Measurements from ENCODE around the gene TMEM39B.

TMEM39B gene

DNA sequence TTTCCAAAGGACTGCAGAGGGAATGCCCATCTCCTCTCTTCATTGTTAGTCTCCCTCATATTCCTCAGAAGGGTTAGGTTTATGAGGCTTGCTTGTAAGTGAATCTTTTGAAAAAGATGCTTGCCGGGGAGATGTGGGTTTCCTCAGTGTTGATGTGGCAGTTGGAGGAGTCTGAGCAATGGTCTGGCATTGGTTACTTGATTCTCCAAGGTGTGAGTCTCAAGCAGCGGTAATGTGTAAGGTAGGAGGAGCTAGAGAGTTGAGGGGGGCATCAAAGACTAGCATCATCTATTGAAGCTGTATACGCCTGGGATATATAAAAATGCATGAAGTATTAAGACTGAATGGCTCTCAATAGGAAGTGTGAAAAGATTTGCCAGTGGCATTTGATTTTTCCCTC is 37.6 kb upstream of the TMEM39B start:
- DNase-seq (ENCODE audit: low read depth, low spot score), result no peak
- in situ Hi-C loops (cut with HindIII; ENCODE audit: low sequenced_read_pairs), result no loop called here
- TF ChIP-seq, protein P1, sequence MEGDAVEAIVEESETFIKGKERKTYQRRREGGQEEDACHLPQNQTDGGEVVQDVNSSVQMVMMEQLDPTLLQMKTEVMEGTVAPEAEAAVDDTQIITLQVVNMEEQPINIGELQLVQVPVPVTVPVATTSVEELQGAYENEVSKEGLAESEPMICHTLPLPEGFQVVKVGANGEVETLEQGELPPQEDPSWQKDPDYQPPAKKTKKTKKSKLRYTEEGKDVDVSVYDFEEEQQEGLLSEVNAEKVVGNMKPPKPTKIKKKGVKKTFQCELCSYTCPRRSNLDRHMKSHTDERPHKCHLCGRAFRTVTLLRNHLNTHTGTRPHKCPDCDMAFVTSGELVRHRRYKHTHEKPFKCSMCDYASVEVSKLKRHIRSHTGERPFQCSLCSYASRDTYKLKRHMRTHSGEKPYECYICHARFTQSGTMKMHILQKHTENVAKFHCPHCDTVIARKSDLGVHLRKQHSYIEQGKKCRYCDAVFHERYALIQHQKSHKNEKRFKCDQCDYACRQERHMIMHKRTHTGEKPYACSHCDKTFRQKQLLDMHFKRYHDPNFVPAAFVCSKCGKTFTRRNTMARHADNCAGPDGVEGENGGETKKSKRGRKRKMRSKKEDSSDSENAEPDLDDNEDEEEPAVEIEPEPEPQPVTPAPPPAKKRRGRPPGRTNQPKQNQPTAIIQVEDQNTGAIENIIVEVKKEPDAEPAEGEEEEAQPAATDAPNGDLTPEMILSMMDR (IDR thresholded peaks at IDR 0.05; ENCODE audit: low read depth, low read length), result no peak
- H3K4me3 ChIP-seq (ENCODE audit: low read depth, low read length), result no peak overlapping the region

DNA sequence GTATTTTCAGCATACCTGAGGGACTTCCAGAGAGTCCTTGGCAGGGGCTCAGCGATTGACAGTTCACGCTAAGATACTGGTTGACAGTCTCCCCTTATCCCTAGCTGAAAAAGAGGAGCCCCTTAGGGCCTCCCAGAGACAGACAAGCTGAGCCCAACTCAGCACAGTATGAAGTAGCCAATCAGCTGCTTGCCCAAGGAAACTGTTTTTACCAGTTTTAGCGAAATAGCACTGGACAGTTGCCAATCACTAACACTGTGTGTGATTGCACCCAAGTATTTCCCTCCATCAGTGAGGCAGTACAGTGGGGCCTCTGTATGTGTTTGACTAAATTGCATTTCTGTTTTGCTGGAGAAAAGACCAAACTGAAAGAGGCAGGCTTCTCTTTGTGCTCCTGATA is 32.0 kb upstream of the TMEM39B start:
- H3K4me3 ChIP-seq (ENCODE audit: low read depth, low read length), result no peak overlapping the region
- no peak for DNase-seq (ENCODE audit: low read depth, low spot score)
- in situ Hi-C loops (cut with HindIII; ENCODE audit: low sequenced_read_pairs), result no loop called here
- TF ChIP-seq, protein P1 (IDR thresholded peaks at IDR 0.05; ENCODE audit: low read depth, low read length), result no peak

DNA sequence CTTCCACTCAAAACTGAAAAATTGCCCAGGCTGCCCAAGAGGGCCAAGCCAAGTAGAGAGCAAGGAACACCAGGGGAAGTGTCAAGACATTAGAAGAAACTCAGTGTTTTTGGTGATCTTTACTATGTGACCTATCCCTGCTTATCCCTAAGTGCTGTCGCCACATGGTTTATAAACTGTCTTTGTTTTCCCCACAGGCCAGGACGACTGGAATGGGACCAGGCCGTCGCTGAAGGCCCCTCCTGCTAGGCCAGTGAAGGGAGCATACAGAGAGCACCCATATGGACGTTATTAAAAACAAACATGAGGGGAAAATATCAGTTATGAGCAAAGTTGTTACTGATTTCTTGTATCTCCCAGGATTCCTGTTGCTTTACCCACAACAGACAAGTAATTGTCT is 30.4 kb upstream of the TMEM39B start:
- in situ Hi-C loops (cut with HindIII; ENCODE audit: low sequenced_read_pairs), result no loop called here
- no peak for DNase-seq (ENCODE audit: low read depth, low spot score)
- TF ChIP-seq, protein P1 (IDR thresholded peaks at IDR 0.05; ENCODE audit: low read depth, low read length), result no peak
- no peak overlapping the region for H3K4me3 ChIP-seq (ENCODE audit: low read depth, low read length)

DNA sequence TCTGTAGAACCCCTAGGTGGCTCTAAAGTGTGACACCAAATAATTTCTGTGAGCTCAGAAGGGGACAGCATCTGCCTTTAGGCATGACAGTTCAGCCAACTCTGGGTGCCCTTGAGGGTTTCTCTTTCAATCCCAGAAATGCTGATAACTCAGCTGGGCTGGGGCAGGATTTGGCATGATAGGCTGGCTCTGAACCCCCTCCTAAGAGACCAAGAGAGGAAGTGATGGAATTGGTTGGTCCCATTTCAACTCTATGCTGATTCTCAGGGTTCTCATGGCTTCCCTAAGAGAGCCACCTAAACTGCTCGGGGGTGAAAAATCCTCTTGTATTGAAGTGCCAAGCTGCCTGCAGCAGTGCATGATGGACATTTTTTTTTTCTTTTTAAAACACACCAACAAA is 28.5 kb upstream of the TMEM39B start:
- TF ChIP-seq, protein P1 (IDR thresholded peaks at IDR 0.05; ENCODE audit: low read depth, low read length), result no peak
- no peak for DNase-seq (ENCODE audit: low read depth, low spot score)
- no peak overlapping the region for H3K4me3 ChIP-seq (ENCODE audit: low read depth, low read length)
- in situ Hi-C loops (cut with HindIII; ENCODE audit: low sequenced_read_pairs), result no loop called here

DNA sequence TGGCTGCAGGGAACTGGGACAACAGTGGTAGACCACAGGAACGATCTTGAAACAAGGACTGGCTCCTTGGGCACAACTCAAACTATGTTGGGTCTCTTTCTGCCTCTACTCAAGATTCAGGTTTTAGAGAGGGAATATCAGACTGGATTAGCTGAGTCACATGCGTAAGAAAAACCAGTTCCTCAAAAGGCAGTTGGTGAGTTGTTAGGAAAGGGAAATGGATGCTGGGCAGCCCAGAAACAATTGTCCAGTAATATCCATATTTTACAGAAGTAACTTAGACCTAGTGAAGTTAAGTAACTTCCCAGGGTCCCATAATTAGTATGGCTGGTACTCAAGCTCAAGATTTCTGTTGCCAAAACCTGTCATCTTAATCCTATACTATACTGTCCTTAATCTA is 27.0 kb upstream of the TMEM39B start:
- no peak overlapping the region for H3K4me3 ChIP-seq (ENCODE audit: low read depth, low read length)
- DNase-seq (ENCODE audit: low read depth, low spot score), result no peak
- in situ Hi-C loops (cut with HindIII; ENCODE audit: low sequenced_read_pairs), result no loop called here
- TF ChIP-seq, protein P1 (IDR thresholded peaks at IDR 0.05; ENCODE audit: low read depth, low read length), result no peak

DNA sequence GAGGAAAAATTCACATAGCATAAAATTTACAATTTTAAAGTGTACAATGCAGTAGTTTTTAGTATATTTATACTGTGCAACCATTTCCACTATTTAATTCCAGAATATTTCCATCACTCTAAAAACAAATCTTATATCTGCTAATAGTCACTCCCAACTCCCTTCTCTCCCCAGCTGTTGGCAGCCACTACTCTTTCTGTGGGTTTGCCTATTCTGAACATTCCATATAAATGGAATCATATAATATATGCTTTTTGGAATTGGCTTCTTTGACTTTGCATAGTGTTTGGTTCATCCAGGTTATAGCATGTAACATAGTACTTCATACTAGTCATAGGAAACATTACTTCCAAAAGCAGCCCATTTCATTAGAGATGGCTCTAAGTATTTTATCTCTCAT is 25.0 kb upstream of the TMEM39B start:
- in situ Hi-C loops (cut with HindIII; ENCODE audit: low sequenced_read_pairs), result no loop called here
- no peak overlapping the region for H3K4me3 ChIP-seq (ENCODE audit: low read depth, low read length)
- no peak for DNase-seq (ENCODE audit: low read depth, low spot score)
- TF ChIP-seq, protein P1 (IDR thresholded peaks at IDR 0.05; ENCODE audit: low read depth, low read length), result no peak

DNA sequence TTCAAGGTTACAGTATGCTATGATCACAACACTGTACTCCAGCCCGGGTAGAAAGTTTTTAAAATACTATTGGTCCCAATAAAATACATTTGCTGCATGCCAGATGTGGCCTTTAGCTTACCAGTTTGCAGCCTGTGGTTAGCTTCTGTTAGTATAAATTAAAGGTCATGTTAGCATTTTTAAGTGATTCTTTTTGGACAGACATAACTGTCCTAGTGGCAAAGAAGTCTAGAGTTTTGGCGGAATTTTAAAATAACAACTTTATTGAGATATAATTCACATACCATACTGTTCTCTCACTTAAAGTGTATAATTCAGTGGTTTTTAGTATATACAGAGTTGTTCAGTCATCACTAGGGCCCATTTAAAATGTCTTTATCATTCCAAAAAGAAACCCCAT is 24.3 kb upstream of the TMEM39B start:
- no peak overlapping the region for H3K4me3 ChIP-seq (ENCODE audit: low read depth, low read length)
- in situ Hi-C loops (cut with HindIII; ENCODE audit: low sequenced_read_pairs), result no loop called here
- no peak for DNase-seq (ENCODE audit: low read depth, low spot score)
- TF ChIP-seq, protein P1 (IDR thresholded peaks at IDR 0.05; ENCODE audit: low read depth, low read length), result no peak

Data from astrocyte of the spinal cord (primary cell).